Osteocyte (in vitro differentiated cells): ENCODE data around the gene PODXL. TPM values are rescaled to one million over a fixed set of nuclear protein-coding genes. Genes with fewer than 3 reads are reported as not detected.

Experiments
- DNase-seq: peaks from one replicate; pipeline ENCODE4 v3.0.0; 2021; ENCODE audit warnings: mixed read lengths; ENCODE audit not compliant: unreplicated experiment; ENCODE audit errors: extremely low spot score
- H3K27ac Mint-ChIP-seq: one replicate; pipeline ENCODE4 v1.8.0; 2021; ENCODE audit warnings: mild to moderate bottlenecking, mixed read lengths; ENCODE audit not compliant: unreplicated experiment
- H3K27me3 Mint-ChIP-seq: one replicate; pipeline ENCODE4 v1.8.0; 2021; ENCODE audit warnings: mixed read lengths; ENCODE audit not compliant: unreplicated experiment
- H3K36me3 Mint-ChIP-seq: one replicate; pipeline ENCODE4 v1.8.0; 2021; ENCODE audit warnings: mixed read lengths; ENCODE audit not compliant: unreplicated experiment
- H3K4me1 Mint-ChIP-seq: one replicate; pipeline ENCODE4 v1.8.0; 2021; ENCODE audit warnings: mixed read lengths; ENCODE audit not compliant: unreplicated experiment
- H3K4me3 Mint-ChIP-seq: one replicate; pipeline ENCODE4 v1.8.0; 2021; ENCODE audit warnings: mild to moderate bottlenecking, moderate library complexity, mixed read lengths; ENCODE audit not compliant: unreplicated experiment
- H3K9me3 Mint-ChIP-seq: one replicate; pipeline ENCODE4 v1.8.0; 2021; ENCODE audit warnings: mixed read lengths; ENCODE audit not compliant: unreplicated experiment
- CTCF ChIP-seq: fragments of 200-600 bp; sonication (generic); IDR thresholded peaks from 2 replicates; pipeline ENCODE4 v1.5.0; 2021; ENCODE audit warnings: antibody characterized with exemption, mild to moderate bottlenecking, moderate library complexity
- total RNA-seq: library from RNA; stranded (reverse); gene quantifications from 2 replicates; pipeline ENCODE4 v1.2.1, GENCODE V29; 2021

The PODXL gene
- total RNA-seq, 1 donor from 2014 or later, result 21.2 TPM

- Mint-ChIP-seq H3K27ac (no peak overlapping the region), H3K36me3 (peaks cover 20% of the 10 kb centered on the region), H3K4me3 (no peak overlapping the region), H3K4me1 (peaks cover 24% of the 10 kb centered on the region), H3K27me3 (no peaks in the 10 kb centered on the region), H3K9me3 (no peaks in the 10 kb centered on the region)
- DNase-seq, result no peak
- no peak for TF ChIP-seq CTCF
These were observed 62.2 kb downstream of the PODXL start for GRCh38 chr7:131494182-131494581.

- TF ChIP-seq CTCF, result no peak
- H3K9me3 Mint-ChIP-seq, result no peaks in the 10 kb centered on the region
- peaks cover 20% of the 10 kb centered on the region for H3K36me3 Mint-ChIP-seq
- H3K27ac Mint-ChIP-seq, result no peak overlapping the region
- no peak for DNase-seq
- no peaks in the 10 kb centered on the region for H3K27me3 Mint-ChIP-seq
- peaks cover 24% of the 10 kb centered on the region for H3K4me1 Mint-ChIP-seq
- H3K4me3 Mint-ChIP-seq, result no peak overlapping the region
These were observed 62.8 kb downstream of the PODXL start for GRCh38 chr7:131493581-131493980.

- Mint-ChIP-seq H3K4me3 (no peak overlapping the region), H3K4me1 (peaks cover 24% of the 10 kb centered on the region), H3K36me3 (peaks cover 20% of the 10 kb centered on the region), H3K27me3 (no peaks in the 10 kb centered on the region), H3K27ac (no peak overlapping the region), H3K9me3 (no peaks in the 10 kb centered on the region)
- no peak for DNase-seq
- TF ChIP-seq CTCF, result no peak
These were observed 63.3 kb downstream of the PODXL start for GRCh38 chr7:131493081-131493480.

- H3K4me1 Mint-ChIP-seq, result peaks cover 34% of the 10 kb centered on the region
- no peak for TF ChIP-seq CTCF
These were observed 66.5 kb downstream of the PODXL start for GRCh38 chr7:131489881-131490280.

GRCh38 chr7:131489196-131489595 is 67.2 kb downstream of the PODXL start:
- DNase-seq, result no peak
- Mint-ChIP-seq H3K4me3 (no peak overlapping the region), H3K36me3 (peaks cover 12% of the 10 kb centered on the region), H3K27me3 (no peaks in the 10 kb centered on the region), H3K27ac (no peak overlapping the region), H3K4me1 (peaks cover 34% of the 10 kb centered on the region), H3K9me3 (no peaks in the 10 kb centered on the region)
- TF ChIP-seq CTCF, result no peak

More at GRCh38 chr7:131489881-131490280, 66.5 kb downstream of the PODXL start:
- Mint-ChIP-seq H3K9me3 (no peaks in the 10 kb centered on the region), H3K27ac (no peak overlapping the region), H3K4me3 (no peak overlapping the region), H3K36me3 (peaks cover 14% of the 10 kb centered on the region), H3K27me3 (no peaks in the 10 kb centered on the region)
- no peak for DNase-seq
